ENCODE data around the gene ZNF429.
"Not testable (repeated sequence)": the region's sequence is repeated elsewhere in the genome, so short reads cannot be mapped to it uniquely, and the experiment has no call there.

ZNF429 gene

GRCh38 chr19:21593502-21593901 is 88.1 kb downstream of the ZNF429 start:
- no peak for DNase-seq

GRCh38 chr19:21593934-21594820 is 88.8 kb downstream of the ZNF429 start:
- no peak for DNase-seq

DNA sequence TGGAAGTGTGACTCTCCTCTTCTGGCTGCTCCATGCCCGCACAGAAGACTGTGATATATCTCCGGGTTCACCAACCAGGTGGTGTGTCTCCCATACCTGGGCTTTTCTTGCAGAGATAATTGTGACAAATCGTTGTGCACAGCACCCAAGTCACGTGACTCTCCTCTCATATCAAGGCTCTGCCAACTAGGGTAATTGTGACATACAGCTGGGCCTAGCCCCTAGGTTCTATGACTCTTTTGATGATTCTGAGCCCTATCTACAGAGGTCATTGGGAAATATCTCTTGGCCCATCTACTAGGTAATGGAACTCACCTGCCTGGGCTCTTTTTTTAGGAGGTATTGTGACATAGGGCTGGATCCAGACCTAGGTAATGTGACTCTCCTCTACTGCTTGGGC is 89.8 kb downstream of the ZNF429 start:
- no peak for DNase-seq

GRCh38 chr19:21602082-21602658 is 96.8 kb downstream of the ZNF429 start:
- DNase-seq, result no peak

DNA sequence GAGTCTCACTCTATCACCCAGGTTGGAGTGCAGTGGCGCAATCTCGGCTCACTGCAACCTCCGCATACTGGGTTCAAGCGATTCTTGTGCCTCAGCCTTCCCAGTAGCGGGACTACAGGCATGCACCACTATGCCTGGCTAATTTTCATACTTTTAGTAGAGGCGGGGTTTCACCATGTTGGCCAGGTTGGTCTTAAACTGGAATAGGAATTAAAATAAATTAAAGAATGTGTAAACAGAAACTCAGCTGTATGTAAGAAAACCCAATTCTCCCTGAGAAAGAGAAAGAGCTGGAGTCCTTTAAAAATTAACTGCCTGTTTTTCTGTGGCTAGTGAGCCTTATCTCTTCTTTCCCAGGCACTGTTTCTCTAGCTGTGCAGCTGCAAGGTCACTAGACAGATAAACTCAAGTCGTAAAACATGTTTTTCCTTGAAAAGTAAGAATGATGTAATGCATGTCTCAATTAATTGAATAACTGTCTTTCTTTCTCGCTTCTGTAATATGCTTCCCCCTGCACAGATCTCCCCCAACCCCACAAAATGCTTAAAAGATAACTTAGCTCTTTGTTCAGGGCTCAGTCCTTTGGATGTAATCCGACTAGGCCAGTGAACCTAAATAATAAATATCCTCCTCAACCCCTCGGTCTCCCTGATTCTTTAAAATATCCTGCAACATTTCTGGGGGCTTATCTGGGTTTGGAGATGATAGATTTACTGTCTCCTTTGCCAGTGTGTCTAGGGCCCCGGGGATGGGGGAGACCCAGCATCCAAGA is 97.4 kb downstream of the ZNF429 start:
- not testable (repeated sequence) for DNase-seq

DNA sequence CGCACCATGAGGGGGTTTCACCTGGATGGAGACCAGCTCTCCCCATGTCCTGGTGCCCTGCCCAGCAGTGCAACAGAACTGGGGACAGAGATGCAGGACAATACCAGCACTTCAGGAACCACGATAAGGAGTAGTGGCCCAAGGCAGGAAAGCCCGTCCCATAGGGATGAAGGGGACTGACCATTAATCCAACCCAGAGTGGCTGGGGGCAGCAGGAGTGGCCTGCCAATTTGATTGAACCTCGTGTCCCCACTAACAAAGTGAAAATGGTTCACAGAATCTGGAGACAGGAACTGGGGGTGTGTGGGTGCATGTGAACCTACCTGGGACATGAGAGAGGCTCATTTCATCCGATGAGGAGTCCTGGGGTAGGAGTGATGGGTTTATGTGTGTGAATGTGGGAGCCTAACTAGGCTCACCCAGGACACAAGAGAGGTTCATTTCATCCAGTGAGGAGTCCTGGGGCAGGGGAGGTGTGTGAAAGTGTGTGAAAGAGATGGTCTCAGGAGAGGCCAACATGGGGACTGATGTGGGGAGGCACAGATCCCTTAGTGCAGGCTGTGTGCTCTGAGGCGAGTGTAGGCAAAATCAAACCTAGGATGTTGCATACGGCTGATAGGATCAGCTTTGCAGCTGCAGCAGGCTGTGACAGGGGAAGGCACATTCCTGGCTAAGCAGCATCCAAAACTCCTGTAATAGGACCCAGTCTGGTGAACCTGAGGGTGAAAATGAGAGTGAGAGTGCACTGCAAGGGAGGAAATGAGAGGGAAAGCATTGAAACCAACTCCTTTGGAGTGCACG is 98.2 kb downstream of the ZNF429 start:
- no peak for DNase-seq

DNA sequence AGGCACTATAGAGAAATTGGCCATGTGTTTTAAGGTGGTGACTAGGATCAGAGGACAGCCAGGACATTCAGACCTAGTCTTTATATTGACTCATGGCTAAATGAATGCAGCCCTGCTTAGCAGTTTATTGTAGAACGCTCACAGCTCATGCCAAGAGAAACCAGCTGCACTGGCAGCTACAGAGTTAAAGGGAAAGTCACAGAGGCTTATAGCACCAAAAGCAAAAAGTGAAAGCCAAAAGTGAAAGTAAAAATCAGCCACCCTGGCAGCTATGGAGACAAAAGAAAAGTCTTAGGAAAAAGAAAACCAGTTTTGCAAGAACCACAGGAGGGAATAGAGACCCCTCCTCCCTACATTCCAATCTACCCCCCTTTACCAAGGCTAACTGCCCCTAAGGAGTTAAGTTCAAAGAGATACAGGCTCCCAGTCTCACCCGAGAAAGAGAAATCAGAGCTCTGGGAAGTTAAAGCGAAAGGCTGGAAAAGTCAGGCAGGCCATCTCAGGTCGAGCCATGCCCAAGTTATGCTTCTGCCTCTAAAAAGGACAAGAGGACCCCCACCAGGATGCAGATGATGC is 99.0 kb downstream of the ZNF429 start:
- DNase-seq, result no peak
